GM23338 (cell line): ENCODE results near the gene GABBR1. TPM values are rescaled to one million over a fixed set of nuclear protein-coding genes. Genes with fewer than 3 reads are reported as not detected.

ENCODE experiments used
- ATAC-seq: fragments of 200-7000 bp; cut with Tn5 transposase; 3 replicates; pipeline ENCODE4 v1.9.1; 2020
- DNase-seq: peaks from one replicate; pipeline ENCODE4 v3.0.0-alpha.2; 2015; ENCODE audit warnings: low spot score
- H2AFZ ChIP-seq: fragments of 200-600 bp; sonication (generic); 2 replicates; pipeline ENCODE4 v1.8.0; 2016; ENCODE audit warnings: antibody characterized with exemption, mild to moderate bottlenecking, moderate library complexity
- H3F3A ChIP-seq: fragments of 200-600 bp; sonication (generic); replicated peaks from 2 replicates; pipeline ENCODE4 v1.8.0; 2017; ENCODE audit warnings: antibody characterized with exemption, mixed run types, low read depth
- H3K27ac ChIP-seq: fragments of 200-600 bp; sonication (generic); 2 replicates; pipeline ENCODE4 v1.6.1; 2016; ENCODE audit warnings: low read depth
- H3K27me3 ChIP-seq: fragments of 200-600 bp; sonication (generic); 2 replicates; pipeline ENCODE4 v1.8.0; 2016; ENCODE audit warnings: mild to moderate bottlenecking, mixed run types, moderate library complexity; ENCODE audit not compliant: insufficient read depth
- H3K36me3 ChIP-seq: fragments of 200-600 bp; sonication (generic); 2 replicates; pipeline ENCODE4 v1.8.0; 2016; ENCODE audit warnings: mild to moderate bottlenecking; ENCODE audit not compliant: insufficient read depth
- H3K4me1 ChIP-seq: fragments of 200-600 bp; sonication (generic); 2 replicates; pipeline ENCODE4 v1.8.0; 2016; ENCODE audit warnings: mild to moderate bottlenecking, moderate library complexity; ENCODE audit not compliant: insufficient read depth
- H3K4me2 ChIP-seq: fragments of 200-600 bp; sonication (generic); 2 replicates; pipeline ENCODE4 v1.7.1; 2017; ENCODE audit warnings: mixed run types
- H3K4me3 ChIP-seq: fragments of 200-600 bp; sonication (generic); 2 replicates; pipeline ENCODE4 v1.6.1; 2016; ENCODE audit warnings: mixed run types
- H3K79me2 ChIP-seq: fragments of 200-600 bp; sonication (generic); replicated peaks from 2 replicates; pipeline ENCODE4 v1.8.0; 2017; ENCODE audit warnings: mild to moderate bottlenecking; ENCODE audit not compliant: insufficient read depth
- H3K9me2 ChIP-seq: fragments of 200-600 bp; sonication (generic); 2 replicates; pipeline ENCODE4 v1.8.0; 2017; ENCODE audit not compliant: insufficient read depth
- H4K20me1 ChIP-seq: fragments of 200-600 bp; sonication (generic); replicated peaks from 2 replicates; pipeline ENCODE4 v1.8.0; 2017; ENCODE audit warnings: mild to moderate bottlenecking; ENCODE audit not compliant: insufficient read depth
- H3K27ac Mint-ChIP-seq: 2 replicates; pipeline ENCODE4 v1.8.0; 2020; ENCODE audit warnings: inconsistent platforms, mild to moderate bottlenecking, moderate library complexity, mixed read lengths
- H3K27me3 Mint-ChIP-seq: 3 replicates; pipeline ENCODE4 v1.8.0; 2022; ENCODE audit warnings: low read depth, mild to moderate bottlenecking, moderate library complexity, mixed read lengths, inconsistent platforms; ENCODE audit not compliant: insufficient read depth, poor library complexity
- H3K36me3 Mint-ChIP-seq: 3 replicates; pipeline ENCODE4 v1.8.0; 2021; ENCODE audit warnings: low read depth, mild to moderate bottlenecking, inconsistent platforms, moderate library complexity, mixed read lengths
- H3K4me1 Mint-ChIP-seq: 3 replicates; pipeline ENCODE4 v1.8.0; 2020; ENCODE audit warnings: mild to moderate bottlenecking, inconsistent platforms, mixed read lengths
- H3K4me3 Mint-ChIP-seq: 3 replicates; pipeline ENCODE4 v1.8.0; 2021; ENCODE audit warnings: moderate library complexity, mild to moderate bottlenecking, inconsistent platforms, mixed read lengths
- H3K9me3 Mint-ChIP-seq: 3 replicates; pipeline ENCODE4 v1.8.0; 2020; ENCODE audit warnings: moderate library complexity, mild to moderate bottlenecking, inconsistent platforms, mixed read lengths
- CREB1 ChIP-seq: fragments of 250-450 bp; sonication (Bioruptor Pico); IDR thresholded peaks from 2 replicates; pipeline ENCODE4 v1.5.0; 2020; ENCODE audit warnings: low read depth, mild to moderate bottlenecking, moderate library complexity
- EZH2 ChIP-seq: fragments of 200-600 bp; sonication (generic); IDR thresholded peaks from one replicate; pipeline ENCODE4 v1.8.0; 2017; ENCODE audit warnings: antibody characterized with exemption, mild to moderate bottlenecking, low read depth; ENCODE audit not compliant: unreplicated experiment
- JUNB ChIP-seq: IDR thresholded peaks from one replicate; pipeline ENCODE4 v1.6.1; 2016; ENCODE audit warnings: antibody characterized with exemption; ENCODE audit not compliant: unreplicated experiment
- NANOG ChIP-seq: IDR thresholded peaks from 2 replicates; pipeline ENCODE4 v1.6.1; 2016; ENCODE audit warnings: antibody characterized with exemption, borderline replicate concordance
- POLR2AphosphoS5 ChIP-seq: IDR thresholded peaks from 2 replicates; pipeline ENCODE4 v1.6.1; 2016; ENCODE audit warnings: antibody characterized with exemption, low read depth
- REST ChIP-seq: IDR thresholded peaks from one replicate; pipeline ENCODE4 v1.6.1; 2018; ENCODE audit warnings: antibody characterized with exemption; ENCODE audit not compliant: unreplicated experiment
- ZNF331 ChIP-seq: fragments of 250-450 bp; sonication (Bioruptor Pico); IDR thresholded peaks from 2 replicates; pipeline ENCODE4 v1.5.0; 2020; ENCODE audit warnings: low read depth, mild to moderate bottlenecking, moderate library complexity
- polyA plus RNA-seq: library from polyadenylated mRNA; unstranded; fragments of >200 nt; fragmentation: Nextera tagmentation; extraction: Ambion mirVana; gene quantifications from 2 replicates; pipeline ENCODE4 v1.2.1, GENCODE V29; 2016
- total RNA-seq: library from RNA; depleted of rRNA; stranded (reverse); fragments of >200 nt; shearing (Covaris generic); gene quantifications from 2 replicates; pipeline ENCODE4 v1.2.3, GENCODE V29; 2014

Gene GABBR1
- total and polyA plus RNA-seq, 2 experiments from 2014 or later = 42.8 to 78.9 TPM

- Histone ChIP-seq H4K20me1 (no peaks in the 10 kb centered on the region), H3K36me3 (peaks cover 7% of the 10 kb centered on the region), H2AFZ (no peak overlapping the region), H3K27me3 (no peaks in the 10 kb centered on the region), H3K79me2 (no peaks in the 10 kb centered on the region), H3F3A (no peaks in the 10 kb centered on the region), H3K4me1 (0 out of 2 replicates have a peak, but pooled peaks cover 4% of the 10 kb centered on the region), H3K9me2 (0 out of 2 replicates have a peak, but pooled peaks cover 1% of the 10 kb centered on the region), H3K27ac (no peak overlapping the region), H3K4me3 (no peak overlapping the region), H3K4me2 (no peak overlapping the region)
- peaks cover 8% of the 10 kb centered on the region for H3K27me3 Mint-ChIP-seq
- no peak for ATAC-seq
- peaks cover 18% of the 10 kb centered on the region for H3K4me1 Mint-ChIP-seq
- no peak overlapping the region for H3K27ac Mint-ChIP-seq
- peaks cover 29% of the 10 kb centered on the region for H3K36me3 Mint-ChIP-seq
- peaks cover 33% of the 10 kb centered on the region for H3K9me3 Mint-ChIP-seq
- H3K4me3 Mint-ChIP-seq = no peak overlapping the region
- no peak for TF ChIP-seq REST
- no peak for TF ChIP-seq ZNF331 (CRISPR knock-in tag)
- TF ChIP-seq POLR2AphosphoS5 = no peak
- no peak for TF ChIP-seq CREB1 (CRISPR knock-in tag)
- no peak for TF ChIP-seq NANOG
- DNase-seq = no peak
Measured at GRCh38 chr6:29522227-29522626, 110.8 kb downstream of the GABBR1 start.

GRCh38 chr6:29521006-29521680, 111.8 kb downstream of the GABBR1 start:
- DNase-seq = no peak
- Mint-ChIP-seq H3K27me3 (peaks cover 6% of the 10 kb centered on the region), H3K9me3 (peaks cover 39% of the 10 kb centered on the region), H3K36me3 (peaks cover 34% of the 10 kb centered on the region), H3K4me3 (no peak overlapping the region), H3K4me1 (peaks cover 17% of the 10 kb centered on the region), H3K27ac (no peak overlapping the region)
- no peaks in the 10 kb centered on the region for H3K79me2 ChIP-seq
- H2AFZ ChIP-seq = no peak overlapping the region
- no peak for ATAC-seq
- H3K27ac ChIP-seq = no peak overlapping the region
- peaks cover 7% of the 10 kb centered on the region for H3K36me3 ChIP-seq
- H3K4me2 ChIP-seq = no peak overlapping the region
- TF ChIP-seq JUNB (no peak), EZH2 (no peak)
- H4K20me1 ChIP-seq = no peaks in the 10 kb centered on the region
- H3K9me2 ChIP-seq = no peaks in the 10 kb centered on the region
- H3K4me3 ChIP-seq = no peak overlapping the region
- no peaks in the 10 kb centered on the region for H3F3A ChIP-seq
- 0 out of 2 replicates have a peak, but pooled peaks cover 4% of the 10 kb centered on the region for H3K4me1 ChIP-seq
- no peaks in the 10 kb centered on the region for H3K27me3 ChIP-seq
